ENCODE measurements around the gene PHACTR4. TPM values are rescaled to one million over a fixed set of nuclear protein-coding genes. Genes with fewer than 3 reads are reported as not detected.

Gene PHACTR4
- total RNA-seq, 1 experiment from 2014 or later = 35.5 TPM

GRCh38 chr1:28428990-28429520 lies 59.5 kb downstream of the PHACTR4 start:
- Histone ChIP-seq H3K4me1 (no peaks in the 10 kb centered on the region), H3K27me3 (replicated peaks; ENCODE audit: control insufficient read depth, insufficient read depth, low read length) (no peaks in the 10 kb centered on the region), H3K4me3 (ENCODE audit: low read depth, low read length) (no peak overlapping the region), H3K36me3 (ENCODE audit: control insufficient read depth, insufficient read depth, low read length) (no peaks in the 10 kb centered on the region), H3K9me3 (no peaks in the 10 kb centered on the region)
- no peak for TF ChIP-seq CTCF (IDR thresholded peaks at IDR 0.05; ENCODE audit: insufficient read depth in 1 of 2, low read depth in 1 of 2, low read length in 1 of 2, severe bottlenecking in 1 of 2, unreplicated experiment in 1 of 2)
- no peak overlapping the region for H3K4me3 Mint-ChIP-seq (ENCODE audit: unreplicated experiment)
- H3K36me3 Mint-ChIP-seq (ENCODE audit: insufficient read depth, unreplicated experiment) = no peaks in the 10 kb centered on the region
- H3K4me1 Mint-ChIP-seq (ENCODE audit: low read depth, unreplicated experiment) = no peaks in the 10 kb centered on the region
- no peaks in the 10 kb centered on the region for H3K9me3 Mint-ChIP-seq (ENCODE audit: unreplicated experiment)
- CTCF ChIA-PET = no interaction called here
- DNase-seq = no peak
- no TSS peak for BruUV-seq (replicated peaks)
- H3K27me3 Mint-ChIP-seq (ENCODE audit: insufficient read depth, unreplicated experiment) = no peaks in the 10 kb centered on the region
- POLR2A ChIA-PET = no interaction called here
- no peak overlapping the region for H3K27ac Mint-ChIP-seq (ENCODE audit: unreplicated experiment)
- intact Hi-C loops (cut with micrococcal nuclease; ENCODE audit: unreplicated experiment) = no loop called here

GRCh38 chr1:28436211-28436769 lies 66.8 kb downstream of the PHACTR4 start:
- Histone ChIP-seq H3K27me3 (replicated peaks; ENCODE audit: control insufficient read depth, insufficient read depth, low read length) (no peaks in the 10 kb centered on the region), H3K36me3 (ENCODE audit: control insufficient read depth, insufficient read depth, low read length) (no peaks in the 10 kb centered on the region), H3K4me1 (peaks cover 5% of the 10 kb centered on the region; the same call in 1 of the 2 replicates), H3K4me3 (ENCODE audit: low read depth, low read length) (no peak overlapping the region), H3K9me3 (no peaks in the 10 kb centered on the region)
- no TSS peak for BruUV-seq (replicated peaks)
- ChIA-PET POLR2A (interaction anchor here (0.6 kb wide), 1 partner anchor 73 kb away, joined by 3 read pairs; no protein-coding TSS in a partner anchor), CTCF (interaction anchor here (1.0 kb wide), 1 partner anchor 78 kb away, joined by 4 read pairs; no protein-coding TSS in a partner anchor)
- H3K27ac Mint-ChIP-seq (ENCODE audit: unreplicated experiment) = no peak overlapping the region
- intact Hi-C loops (cut with micrococcal nuclease; ENCODE audit: unreplicated experiment) = no loop called here
- no peaks in the 10 kb centered on the region for H3K9me3 Mint-ChIP-seq (ENCODE audit: unreplicated experiment)
- peaks cover 6% of the 10 kb centered on the region for H3K4me1 Mint-ChIP-seq (ENCODE audit: low read depth, unreplicated experiment)
- TF ChIP-seq CTCF (IDR thresholded peaks at IDR 0.05; ENCODE audit: insufficient read depth in 1 of 2, low read depth in 1 of 2, low read length in 1 of 2, severe bottlenecking in 1 of 2, unreplicated experiment in 1 of 2) = no peak
- no peak overlapping the region for H3K4me3 Mint-ChIP-seq (ENCODE audit: unreplicated experiment)
- no peaks in the 10 kb centered on the region for H3K27me3 Mint-ChIP-seq (ENCODE audit: insufficient read depth, unreplicated experiment)
- DNase-seq = no peak
- peaks cover 5% of the 10 kb centered on the region for H3K36me3 Mint-ChIP-seq (ENCODE audit: insufficient read depth, unreplicated experiment)

GRCh38 chr1:28437264-28437923 lies 67.9 kb downstream of the PHACTR4 start:
- CTCF ChIA-PET = no interaction called here
- H3K27me3 ChIP-seq (replicated peaks; ENCODE audit: control insufficient read depth, insufficient read depth, low read length) = no peaks in the 10 kb centered on the region
- no peak for TF ChIP-seq CTCF (IDR thresholded peaks at IDR 0.05; ENCODE audit: insufficient read depth in 1 of 2, low read depth in 1 of 2, low read length in 1 of 2, severe bottlenecking in 1 of 2, unreplicated experiment in 1 of 2)
- Mint-ChIP-seq H3K27ac (ENCODE audit: unreplicated experiment) (peak overlapping the region; percentile 79), H3K36me3 (ENCODE audit: insufficient read depth, unreplicated experiment) (peaks cover 5% of the 10 kb centered on the region), H3K27me3 (ENCODE audit: insufficient read depth, unreplicated experiment) (no peaks in the 10 kb centered on the region), H3K4me3 (ENCODE audit: unreplicated experiment) (peak overlapping the region; percentile 62), H3K9me3 (ENCODE audit: unreplicated experiment) (no peaks in the 10 kb centered on the region), H3K4me1 (ENCODE audit: low read depth, unreplicated experiment) (peaks cover 6% of the 10 kb centered on the region)
- intact Hi-C loops (cut with micrococcal nuclease; ENCODE audit: unreplicated experiment) = no loop called here
- no peak for DNase-seq
- no peaks in the 10 kb centered on the region for H3K9me3 ChIP-seq
- H3K36me3 ChIP-seq (ENCODE audit: control insufficient read depth, insufficient read depth, low read length) = no peaks in the 10 kb centered on the region
- no TSS peak for BruUV-seq (replicated peaks)
- no peak overlapping the region for H3K4me3 ChIP-seq (ENCODE audit: low read depth, low read length)
- POLR2A ChIA-PET = no interaction called here
- peaks cover 5% of the 10 kb centered on the region; the same call in 1 of the 2 replicates for H3K4me1 ChIP-seq

All from Caco-2 (cell line).